Stimulated activated CD8-positive, alpha-beta memory T cell treated with anti-CD3 and anti-CD28 coated beads, Interleukin-2, amount 100 ng/mL, for 1 hour (primary cell): ENCODE data around the gene ATP5F1A.
A peak's percentile ranks its signal among the peaks of the same experiment; 100 is the strongest.
"Not testable (repeated sequence)": the region's sequence is repeated elsewhere in the genome, so short reads cannot be mapped to it uniquely, and the experiment has no call there.

Source experiments
- DNase-seq, 2 donors: peaks; one replicate each; pipeline ENCODE4 v3.0.0-alpha.2; 2020; ENCODE audit warnings: low read depth in 2 of 2

Gene ATP5F1A

DNA sequence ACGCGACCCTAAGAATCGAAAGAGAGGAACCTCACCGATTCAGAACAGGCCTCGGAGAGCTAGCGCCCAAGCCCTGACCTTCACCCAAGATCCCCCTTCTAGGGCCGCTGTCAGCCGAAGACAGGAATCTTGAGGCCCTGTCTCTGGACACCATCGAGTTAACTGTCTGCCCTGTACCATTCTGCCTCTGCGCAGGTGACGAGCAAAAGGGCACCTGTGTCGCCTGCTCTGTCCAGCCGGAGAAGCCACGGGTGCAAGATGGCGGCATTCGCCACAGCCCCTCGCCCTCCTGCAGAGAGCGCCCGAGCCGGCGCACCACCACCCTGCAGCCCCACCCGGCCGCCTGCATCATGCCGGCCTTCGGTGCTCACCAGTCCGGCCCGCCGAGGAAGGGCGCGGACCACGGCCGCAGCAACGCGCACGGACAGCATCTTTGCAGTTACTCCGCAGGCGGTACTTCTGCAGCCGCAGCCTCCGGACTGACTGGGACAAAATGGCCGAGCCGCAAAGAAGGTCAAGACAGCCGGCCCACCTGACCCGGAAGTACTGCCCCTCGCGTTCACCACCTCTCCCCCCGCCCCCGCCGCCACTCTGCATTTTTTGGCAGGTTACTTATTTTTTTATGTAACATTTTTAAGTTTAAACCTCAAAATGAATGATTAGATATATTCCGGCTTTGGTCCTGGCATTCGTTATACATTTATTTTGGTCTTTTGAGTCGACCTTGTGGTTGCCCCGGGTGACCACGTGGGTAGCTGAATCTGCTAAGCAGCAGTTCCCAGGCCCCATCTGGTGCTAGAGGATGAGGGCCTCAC, at the start of gene ATP5F1A:
Gene ATP5F1A (minus strand): TSS at position 496 of the 815 bp plus-strand sequence. CDS start 65 bp downstream, at position 431.
- peak; percentile 64 to 78 for DNase-seq

- DNase-seq, result no peak
These were observed 43.1 kb upstream of the ATP5F1A start for GRCh38 chr18:46141199-46141598.

DNA sequence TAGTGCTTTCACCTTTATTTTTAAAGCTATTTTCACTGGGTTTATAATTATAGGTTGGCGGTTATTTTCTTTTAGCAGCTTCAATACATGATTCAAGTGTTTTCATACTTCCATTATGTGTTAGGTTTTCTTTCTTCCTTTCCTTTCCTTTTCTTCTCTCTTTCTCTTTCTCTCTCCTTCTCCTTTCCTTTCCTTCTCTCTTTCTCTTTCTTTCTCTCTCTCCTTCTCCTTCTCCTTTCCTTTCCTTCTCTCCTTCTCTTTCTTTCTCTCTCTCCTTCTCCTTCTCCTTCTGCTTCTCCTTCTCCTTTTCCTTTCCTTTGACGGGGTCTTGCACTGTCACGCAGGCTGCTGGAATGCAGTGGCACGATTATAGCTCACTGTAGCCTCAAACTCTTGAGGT, 42.1 kb upstream of the ATP5F1A start:
- no peak for DNase-seq

- DNase-seq, result no peak
These were observed 37.0 kb upstream of the ATP5F1A start for GRCh38 chr18:46134920-46135675.

- DNase-seq, result no peak
These were observed 35.4 kb upstream of the ATP5F1A start for GRCh38 chr18:46133534-46133933.

DNA sequence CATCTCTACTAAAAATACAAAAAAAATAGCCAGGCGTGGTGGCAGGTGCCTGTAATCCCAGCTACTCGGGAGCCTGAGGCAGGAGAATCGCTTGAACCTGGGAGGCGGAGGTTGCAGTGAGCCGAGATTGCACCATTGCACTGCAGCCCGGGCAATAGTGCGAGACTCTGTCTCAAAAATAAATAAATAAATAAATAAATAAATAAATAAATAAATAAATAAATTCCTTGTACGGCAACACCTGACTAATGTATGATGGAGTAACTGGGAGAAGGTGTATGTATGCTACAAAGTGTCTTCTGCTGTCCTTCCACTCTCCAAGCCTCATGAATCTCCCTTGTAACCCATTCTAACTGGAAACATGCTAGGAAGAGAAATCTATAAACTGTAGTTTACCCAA, 32.5 kb upstream of the ATP5F1A start:
- not testable (repeated sequence) for DNase-seq

DNA sequence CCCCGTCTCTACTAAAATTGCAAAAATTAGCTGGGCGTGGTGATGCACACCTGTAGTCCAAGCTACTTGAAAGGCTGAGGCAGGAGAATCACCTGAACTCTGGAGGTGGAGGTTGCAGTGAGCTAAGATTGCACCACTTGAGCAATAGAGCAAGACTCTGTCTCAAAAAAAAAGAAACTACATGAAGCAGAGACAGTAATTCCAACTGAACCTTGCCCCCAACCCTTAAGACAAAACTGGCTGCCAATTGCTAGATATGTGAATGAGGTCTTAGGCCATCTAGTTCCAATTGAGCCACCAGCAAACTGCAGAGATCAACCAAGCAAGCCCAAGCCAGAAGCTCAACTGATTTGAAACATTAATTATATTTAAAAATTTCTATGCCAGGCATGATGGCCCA, 32.0 kb upstream of the ATP5F1A start:
- no peak for DNase-seq

DNA sequence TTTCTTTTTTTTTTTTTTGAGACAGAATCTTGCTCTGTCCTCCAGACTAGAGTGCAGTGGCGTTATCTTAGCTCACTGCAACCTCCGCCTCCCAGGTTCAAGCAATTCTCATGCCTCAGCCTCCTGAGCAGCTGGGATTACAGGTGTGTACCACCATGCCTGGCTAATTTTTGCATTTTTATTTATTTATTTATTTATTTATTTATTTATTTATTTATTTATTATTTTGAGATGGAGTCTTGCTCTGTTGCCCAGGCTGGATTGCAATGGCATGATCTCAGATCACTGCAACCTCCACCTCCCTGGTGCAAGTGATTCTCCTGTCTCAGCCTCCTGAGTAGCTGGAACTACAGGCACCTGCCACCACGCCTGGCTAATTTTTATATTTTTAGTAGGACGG, 28.5 kb upstream of the ATP5F1A start:
- DNase-seq, result not testable (repeated sequence)

DNA sequence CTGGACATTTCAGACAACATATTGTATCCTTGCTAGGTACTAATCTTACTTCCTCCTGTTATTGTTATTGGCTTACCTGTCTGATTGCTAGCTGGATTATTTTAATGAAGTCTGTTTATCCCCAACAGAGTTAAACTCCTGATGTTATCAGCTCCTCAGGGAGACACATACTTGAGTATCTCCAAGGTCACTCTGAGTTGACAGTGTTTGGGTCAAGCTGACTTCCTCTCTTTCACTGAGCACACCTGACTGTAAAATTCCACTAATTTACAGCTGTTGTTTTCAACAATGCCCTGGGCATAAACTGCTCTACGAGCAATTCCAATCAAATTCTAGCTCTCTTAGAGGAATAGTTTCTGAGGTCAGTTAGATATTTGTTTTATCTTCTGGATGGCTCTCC, 15.7 kb upstream of the ATP5F1A start:
- DNase-seq, result no peak

GRCh38 chr18:46110406-46110805, 12.3 kb upstream of the ATP5F1A start:
- no peak for DNase-seq

DNA sequence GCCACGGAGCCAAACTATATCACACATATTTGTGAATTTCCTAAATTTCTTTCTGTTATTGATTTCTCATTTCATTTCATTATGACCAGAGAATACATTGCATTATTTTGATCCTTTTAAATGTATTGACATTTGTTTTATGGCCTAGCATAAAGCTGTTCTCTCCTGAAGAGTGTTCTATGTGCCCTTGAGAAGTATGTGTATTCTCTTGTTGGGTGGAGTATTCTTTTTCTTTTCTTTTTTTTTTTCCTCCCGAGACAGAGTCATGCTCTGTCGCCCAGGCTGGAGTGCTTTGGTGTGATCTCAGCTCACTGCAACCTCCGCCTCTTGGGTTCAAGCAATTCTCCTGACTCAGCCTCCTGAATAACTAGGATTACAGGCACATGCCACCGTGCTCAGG, 11.3 kb upstream of the ATP5F1A start:
- DNase-seq, result no peak

DNA sequence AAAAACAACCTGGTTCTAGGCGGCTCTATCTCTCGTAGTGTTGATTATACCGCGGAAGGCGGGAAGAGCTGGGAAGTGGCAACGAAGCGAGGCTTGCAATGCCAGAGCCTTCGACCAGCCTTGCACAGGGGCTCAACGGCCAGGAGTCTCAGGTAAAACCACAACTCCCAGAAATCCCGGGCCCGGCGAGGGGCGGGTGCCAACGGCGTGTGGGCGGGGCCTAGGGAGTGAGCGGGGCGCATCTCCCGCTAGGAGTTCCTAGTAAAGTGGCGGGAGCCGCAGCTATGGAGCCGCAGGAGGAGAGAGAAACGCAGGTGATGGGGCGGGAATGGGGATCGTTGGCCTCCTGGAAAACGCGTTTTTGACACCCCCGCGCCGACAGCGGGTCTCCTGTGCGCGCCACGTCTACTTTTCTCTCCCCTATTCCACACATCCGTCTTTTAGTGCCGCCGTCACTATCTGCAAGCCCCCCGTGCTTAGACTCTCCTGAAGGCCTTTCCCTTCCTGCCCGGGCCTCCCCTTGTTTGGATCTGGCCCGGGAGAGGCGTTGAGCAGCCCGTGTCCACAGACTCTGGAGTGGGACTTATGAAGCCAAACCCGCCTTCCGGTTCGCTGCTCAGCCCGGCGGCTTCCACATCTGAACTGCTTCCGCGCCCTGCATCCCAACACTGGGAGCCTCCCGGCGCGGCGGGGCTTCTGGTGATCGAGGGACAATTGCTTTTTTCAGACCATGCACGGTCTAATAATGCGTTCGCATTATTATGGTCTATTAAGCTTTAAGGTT, 6.2 kb upstream of the ATP5F1A start, which contains the start of gene HAUS1:
Gene HAUS1 (plus strand): TSS at position 258 of the 784 bp plus-strand sequence. CDS start 27 bp downstream, at position 285.
- peak; percentile 62 to 68 for DNase-seq

GRCh38 chr18:46099463-46099862, 1.4 kb upstream of the ATP5F1A start:
- DNase-seq, result no peak

DNA sequence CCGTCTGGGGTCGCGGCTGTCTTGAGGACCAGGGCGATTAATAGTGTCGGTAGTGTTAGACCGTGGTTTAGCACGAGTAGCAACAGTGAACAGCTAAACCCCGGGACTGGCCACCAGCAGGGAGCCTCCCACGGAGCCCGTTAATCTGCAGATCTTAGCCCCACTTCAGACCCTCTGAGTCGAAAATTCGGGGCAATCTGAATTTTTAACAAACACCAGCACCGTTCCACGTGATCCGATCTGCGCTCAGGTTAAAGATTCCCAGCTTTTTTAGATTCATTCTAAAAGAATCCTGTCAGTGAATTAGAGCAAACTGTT, 479 bp upstream of the ATP5F1A start:
- no peak for DNase-seq

- no peak for DNase-seq
These were observed 680 bp downstream of the ATP5F1A start for GRCh38 chr18:46097431-46097800.

DNA sequence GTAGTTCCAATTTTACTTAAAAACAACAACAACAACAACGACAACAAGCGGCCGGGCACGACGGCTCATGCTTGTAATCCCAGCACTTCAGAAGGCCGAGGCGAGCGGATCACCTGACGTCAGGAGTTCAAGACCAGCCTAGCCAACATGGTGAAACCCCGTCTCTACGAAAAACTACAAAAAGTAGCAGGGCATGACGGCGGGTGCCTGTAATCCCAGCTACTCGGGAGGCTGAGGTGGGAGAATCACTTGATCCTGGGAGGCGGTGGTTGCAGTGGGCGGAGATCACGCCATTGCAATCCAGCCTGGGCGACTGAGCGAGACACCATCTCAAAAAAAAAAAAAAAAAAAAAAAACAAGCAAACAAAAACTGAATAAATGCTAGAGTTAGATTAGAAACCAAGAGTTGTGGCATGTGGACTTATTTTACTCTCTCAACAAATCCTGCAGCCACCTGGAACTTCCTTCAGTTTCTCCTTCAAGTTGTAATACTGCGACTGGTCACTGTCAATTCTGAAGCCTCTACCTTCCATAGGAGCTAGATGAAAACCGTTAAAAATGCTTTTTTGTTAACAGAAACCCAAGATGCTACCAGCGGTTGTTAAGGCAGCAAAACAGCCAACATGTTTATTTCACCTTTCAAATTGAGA, 1.3 kb downstream of the ATP5F1A start:
- no peak for DNase-seq

GRCh38 chr18:46095532-46095931, 2.6 kb downstream of the ATP5F1A start:
- no peak for DNase-seq

DNA sequence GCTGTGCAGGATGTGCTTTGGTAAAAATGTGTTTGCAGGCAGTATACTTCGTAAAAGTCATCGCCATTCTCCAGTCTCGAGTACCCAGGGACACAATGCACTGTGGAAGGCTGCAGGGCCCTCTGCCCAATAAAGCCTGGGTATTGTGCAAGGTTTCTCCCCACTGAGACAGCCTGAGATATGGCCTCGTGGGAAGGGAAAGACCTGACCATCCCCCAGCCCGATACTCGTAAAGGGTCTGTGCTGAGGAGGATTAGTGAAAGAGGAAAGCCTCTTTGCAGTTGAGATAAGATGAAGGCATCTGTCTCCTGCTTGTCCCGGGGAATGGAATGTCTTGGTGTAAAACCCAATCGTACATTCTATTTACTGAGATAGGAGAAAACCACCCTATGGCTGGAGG, 9.6 kb downstream of the ATP5F1A start:
- not testable (repeated sequence) for DNase-seq

- DNase-seq, result no peak
These were observed 13.7 kb downstream of the ATP5F1A start for GRCh38 chr18:46084431-46084830.

DNA sequence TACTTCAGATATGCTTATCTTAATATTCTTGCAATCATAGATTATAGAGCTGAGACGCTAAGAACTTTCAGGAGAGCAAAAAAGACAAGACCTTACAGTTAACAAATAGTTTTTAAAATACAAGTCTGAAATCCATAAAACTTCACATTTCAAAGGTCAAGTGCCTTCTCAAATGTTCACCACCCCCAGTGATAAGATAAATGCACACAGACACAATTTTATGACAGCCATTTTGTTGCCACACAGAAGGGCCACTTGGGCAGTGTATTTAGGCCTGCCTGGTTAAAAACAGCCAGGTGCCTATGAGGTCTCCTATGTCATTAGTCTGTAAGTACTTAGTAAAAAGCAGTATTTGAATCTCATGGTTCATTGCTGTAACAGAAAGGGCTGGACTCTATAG, 17.9 kb downstream of the ATP5F1A start:
- no peak for DNase-seq

GRCh38 chr18:46079336-46079735, 18.8 kb downstream of the ATP5F1A start:
- no peak for DNase-seq
